ENCODE results near the gene POLR3A. TPM values are rescaled to one million over a fixed set of nuclear protein-coding genes. Genes with fewer than 3 reads are reported as not detected.

Gene POLR3A
- total RNA-seq, 1 experiment from 2014 or later: 14.9 TPM

DNA sequence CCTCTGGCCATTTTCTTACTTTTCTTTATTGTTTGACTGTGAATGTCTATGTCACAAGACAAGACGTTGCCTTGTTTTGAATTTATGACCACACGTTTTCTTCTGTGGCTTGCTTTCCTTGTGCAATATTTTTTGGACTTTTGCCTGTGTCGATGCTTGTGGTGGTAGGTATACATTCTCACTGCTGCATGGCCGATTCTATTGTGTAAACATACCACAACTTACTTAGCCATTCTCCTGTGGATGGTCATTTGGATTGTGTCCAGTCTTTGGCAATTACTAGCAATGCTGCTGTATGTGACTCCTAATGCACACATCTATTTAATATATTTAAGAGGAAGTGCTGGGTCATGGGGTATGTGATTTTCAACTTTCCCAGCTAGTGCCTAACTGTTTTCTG lies 84.8 kb downstream of the POLR3A start:
- H3K4me2 ChIP-seq: peak overlapping the region; percentile 66
- no peaks in the 10 kb centered on the region for H3K79me2 ChIP-seq (ENCODE audit: low read depth)
- H2AFZ ChIP-seq: no peak overlapping the region
- peak overlapping the region; percentile 92 for H3K27ac ChIP-seq
- no peaks in the 10 kb centered on the region for H3K9me3 ChIP-seq (ENCODE audit: insufficient read depth, low read depth)
- peaks cover 58% of the 10 kb centered on the region for H3F3A ChIP-seq (ENCODE audit: insufficient read depth, low read depth)
- H3K4me1 ChIP-seq (replicated peaks; ENCODE audit: insufficient read depth): peaks cover 70% of the 10 kb centered on the region
- H3K27me3 ChIP-seq (ENCODE audit: insufficient read depth, low read depth): no peaks in the 10 kb centered on the region
- no peaks in the 10 kb centered on the region for H4K20me1 ChIP-seq (ENCODE audit: insufficient read depth)
- DNase-seq: peak; percentile 55 to 99
- intact Hi-C loops (cut with micrococcal nuclease; ENCODE audit: unreplicated experiment): loop anchor here (5.0 kb wide), 1 partner anchor 57 kb away; no protein-coding TSS in a partner anchor
- BruUV-seq (replicated peaks): no TSS peak
- H3K9me2 ChIP-seq (ENCODE audit: insufficient read depth): no peaks in the 10 kb centered on the region
- no peaks in the 10 kb centered on the region for H3K36me3 ChIP-seq (ENCODE audit: low read depth)
- no peak overlapping the region for H3K4me3 ChIP-seq
- ChIA-PET CTCF (interaction anchor here (0.6 kb wide), 1 partner anchor 35 kb away, joined by 4 read pairs; no protein-coding TSS in a partner anchor), POLR2A (ENCODE audit: unreplicated experiment) (interaction anchor here (0.5 kb wide), 1 partner anchor 40 kb away, joined by 4 read pairs; no protein-coding TSS in a partner anchor)
- TF ChIP-seq EZH2 (IDR thresholded peaks at IDR 0.05; ENCODE audit: low read depth): no peak
- TF ChIP-seq, protein P1, sequence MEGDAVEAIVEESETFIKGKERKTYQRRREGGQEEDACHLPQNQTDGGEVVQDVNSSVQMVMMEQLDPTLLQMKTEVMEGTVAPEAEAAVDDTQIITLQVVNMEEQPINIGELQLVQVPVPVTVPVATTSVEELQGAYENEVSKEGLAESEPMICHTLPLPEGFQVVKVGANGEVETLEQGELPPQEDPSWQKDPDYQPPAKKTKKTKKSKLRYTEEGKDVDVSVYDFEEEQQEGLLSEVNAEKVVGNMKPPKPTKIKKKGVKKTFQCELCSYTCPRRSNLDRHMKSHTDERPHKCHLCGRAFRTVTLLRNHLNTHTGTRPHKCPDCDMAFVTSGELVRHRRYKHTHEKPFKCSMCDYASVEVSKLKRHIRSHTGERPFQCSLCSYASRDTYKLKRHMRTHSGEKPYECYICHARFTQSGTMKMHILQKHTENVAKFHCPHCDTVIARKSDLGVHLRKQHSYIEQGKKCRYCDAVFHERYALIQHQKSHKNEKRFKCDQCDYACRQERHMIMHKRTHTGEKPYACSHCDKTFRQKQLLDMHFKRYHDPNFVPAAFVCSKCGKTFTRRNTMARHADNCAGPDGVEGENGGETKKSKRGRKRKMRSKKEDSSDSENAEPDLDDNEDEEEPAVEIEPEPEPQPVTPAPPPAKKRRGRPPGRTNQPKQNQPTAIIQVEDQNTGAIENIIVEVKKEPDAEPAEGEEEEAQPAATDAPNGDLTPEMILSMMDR (conservative IDR thresholded peaks at IDR 0.05): no peak

- POLR2A ChIA-PET (ENCODE audit: unreplicated experiment): interaction anchor here (0.6 kb wide), 2 partner anchors 83 to 94 kb away, joined by 6 to 28 read pairs; no protein-coding TSS in a partner anchor
- H3K9me2 ChIP-seq (ENCODE audit: insufficient read depth): no peaks in the 10 kb centered on the region
- no peaks in the 10 kb centered on the region for H4K20me1 ChIP-seq (ENCODE audit: insufficient read depth)
- H3K36me3 ChIP-seq (ENCODE audit: low read depth): no peaks in the 10 kb centered on the region
- H3K9me3 ChIP-seq (ENCODE audit: insufficient read depth, low read depth): no peaks in the 10 kb centered on the region
- CTCF ChIA-PET: no interaction called here
- intact Hi-C loops (cut with micrococcal nuclease; ENCODE audit: unreplicated experiment): loop anchor here (1.0 to 5.0 kb wide), 2 partner anchors 56 to 97 kb away; no protein-coding TSS in a partner anchor
- DNase-seq: peak; percentile 80 to 94
- no peak for TF ChIP-seq EZH2 (IDR thresholded peaks at IDR 0.05; ENCODE audit: low read depth)
- TF ChIP-seq, protein P1 (conservative IDR thresholded peaks at IDR 0.05): no peak
- no peak overlapping the region; the same call in 1 of the 2 replicates for H3K4me3 ChIP-seq
- no peaks in the 10 kb centered on the region for H3K27me3 ChIP-seq (ENCODE audit: insufficient read depth, low read depth)
- H3K79me2 ChIP-seq (ENCODE audit: low read depth): no peaks in the 10 kb centered on the region
- H3F3A ChIP-seq (ENCODE audit: insufficient read depth, low read depth): peaks cover 48% of the 10 kb centered on the region
- no TSS peak for BruUV-seq (replicated peaks)
- peak overlapping the region; percentile 92 for H3K27ac ChIP-seq
- H2AFZ ChIP-seq: no peak overlapping the region
- peak overlapping the region; percentile 66 for H3K4me2 ChIP-seq
- peaks cover 60% of the 10 kb centered on the region for H3K4me1 ChIP-seq (replicated peaks; ENCODE audit: insufficient read depth)
Observed at GRCh38 chr10:77943121-77943901, 86.0 kb downstream of the POLR3A start.

- CTCF ChIA-PET: interaction anchor here (0.7 kb wide), 1 partner anchor 984 kb away, joined by 7 read pairs; no protein-coding TSS in a partner anchor
- Histone ChIP-seq H3K27me3 (ENCODE audit: insufficient read depth, low read depth) (no peaks in the 10 kb centered on the region), H3K4me3 (no peak overlapping the region), H3K9me2 (ENCODE audit: insufficient read depth) (no peaks in the 10 kb centered on the region), H3K36me3 (ENCODE audit: low read depth) (no peaks in the 10 kb centered on the region), H3K4me2 (no peak overlapping the region), H4K20me1 (ENCODE audit: insufficient read depth) (no peaks in the 10 kb centered on the region), H3K27ac (no peak overlapping the region), H3K9me3 (ENCODE audit: insufficient read depth, low read depth) (no peaks in the 10 kb centered on the region), H3K79me2 (ENCODE audit: low read depth) (no peaks in the 10 kb centered on the region), H3K4me1 (replicated peaks; ENCODE audit: insufficient read depth) (peaks cover 56% of the 10 kb centered on the region), H3F3A (ENCODE audit: insufficient read depth, low read depth) (peaks cover 48% of the 10 kb centered on the region), H2AFZ (no peak overlapping the region)
- TF ChIP-seq EZH2 (IDR thresholded peaks at IDR 0.05; ENCODE audit: low read depth): no peak
- TF ChIP-seq, protein P1 (conservative IDR thresholded peaks at IDR 0.05): no peak
- BruUV-seq (replicated peaks): no TSS peak
- DNase-seq: no peak
- POLR2A ChIA-PET (ENCODE audit: unreplicated experiment): no interaction called here
- intact Hi-C loops (cut with micrococcal nuclease; ENCODE audit: unreplicated experiment): loop anchor here (5.0 kb wide), 1 partner anchor 54 kb away; no protein-coding TSS in a partner anchor
Observed at GRCh38 chr10:77941790-77942189, 87.5 kb downstream of the POLR3A start.
